IMR-90 (cell line): ENCODE results near the gene PRSS53. TPM values are rescaled to one million over a fixed set of nuclear protein-coding genes. Genes with fewer than 3 reads are reported as not detected.

Experiments used
- ATAC-seq: fragments of 200-7000 bp; cut with Tn5 transposase; 2 replicates; pipeline ENCODE4 v1.9.1; 2020; ENCODE audit warnings: low read depth, mild to moderate bottlenecking, moderate library complexity
- BruUV-seq: library from RNA; stranded (reverse); fragments of 400-500 nt; replicated peaks from 2 replicates; lab custom pipeline; 2021; lab: Mats Ljungman, UMichigan
- CTCF ChIA-PET: fragments of 300-600 bp; formaldehyde crosslinking; extraction: SDS; loops from one replicate; lab custom pipeline; 2021; ENCODE audit warnings: antibody characterized with exemption; lab: Yijun Ruan, JAX
- POLR2A ChIA-PET: fragments of 300-600 bp; sonication (Branson Sonifier 250); formaldehyde crosslinking; loops from one replicate; lab custom pipeline; 2022; ENCODE audit warnings: antibody characterized with exemption; ENCODE audit not compliant: unreplicated experiment; lab: Charles Lee
- DNase-seq: peaks from one replicate; pipeline ENCODE4 v3.0.0; 2013
- H2AFZ ChIP-seq: replicated peaks from 2 replicates; pipeline ENCODE3; 2013; ENCODE audit warnings: low read length, mild to moderate bottlenecking; ENCODE audit not compliant: poor library complexity
- H2AK5ac ChIP-seq: 2 replicates; pipeline ENCODE4 v1.6.1; 2013; ENCODE audit warnings: low read depth, low read length, inconsistent platforms
- H2AK9ac ChIP-seq: replicated peaks from 2 replicates; pipeline ENCODE3; 2013; ENCODE audit warnings: mild to moderate bottlenecking, low read depth, low read length, moderate library complexity; ENCODE audit not compliant: poor library complexity
- H2BK120ac ChIP-seq: 2 replicates; pipeline ENCODE4 v1.6.1; 2013; ENCODE audit warnings: low read depth, low read length, inconsistent platforms
- H2BK15ac ChIP-seq: 3 replicates; pipeline ENCODE4 v1.6.1; 2013; ENCODE audit warnings: low read depth, low read length, inconsistent platforms
- H2BK20ac ChIP-seq: 2 replicates; pipeline ENCODE4 v1.6.1; 2013; ENCODE audit warnings: low read depth, mild to moderate bottlenecking, inconsistent platforms, low read length, moderate library complexity
- H2BK5ac ChIP-seq: 2 replicates; pipeline ENCODE4 v1.6.1; 2013; ENCODE audit warnings: mild to moderate bottlenecking, low read depth, low read length, inconsistent platforms; ENCODE audit not compliant: poor library complexity, severe bottlenecking
- H3K14ac ChIP-seq: replicated peaks from 2 replicates; pipeline ENCODE4 v1.6.1; 2013; ENCODE audit warnings: low read depth, low read length, inconsistent platforms
- H3K18ac ChIP-seq: 2 replicates; pipeline ENCODE4 v1.6.1; 2013; ENCODE audit warnings: low read depth, low read length, control low read depth
- H3K23ac ChIP-seq: 2 replicates; pipeline ENCODE4 v1.6.1; 2013; ENCODE audit warnings: low read depth, low read length, inconsistent platforms
- H3K27ac ChIP-seq: 2 replicates; pipeline ENCODE4 v1.5.1; 2013; ENCODE audit warnings: mild to moderate bottlenecking, control low read depth, low read length; ENCODE audit not compliant: insufficient read depth
- H3K27me3 ChIP-seq: 2 replicates; pipeline ENCODE4 v1.6.1; 2013; ENCODE audit warnings: low read length; ENCODE audit not compliant: control insufficient read depth, insufficient read depth
- H3K36me3 ChIP-seq: 2 replicates; pipeline ENCODE4 v1.6.1; 2013; ENCODE audit warnings: low read length, mixed read lengths; ENCODE audit not compliant: control insufficient read depth, insufficient read depth
- H3K4ac ChIP-seq: 2 replicates; pipeline ENCODE4 v1.6.1; 2013; ENCODE audit warnings: low read depth, low read length, inconsistent platforms
- H3K4me1 ChIP-seq: 2 replicates; pipeline ENCODE4 v1.6.1; 2013; ENCODE audit warnings: low read length, mixed read lengths; ENCODE audit not compliant: control insufficient read depth, insufficient read depth
- H3K4me2 ChIP-seq: 2 replicates; pipeline ENCODE4 v1.6.1; 2013; ENCODE audit warnings: low read depth, mild to moderate bottlenecking, control low read depth, low read length, moderate library complexity
- H3K4me3 ChIP-seq: 2 replicates; pipeline ENCODE4 v1.5.1; 2013; ENCODE audit warnings: low read depth, mild to moderate bottlenecking, control low read depth, low read length, moderate library complexity; ENCODE audit not compliant: insufficient read depth
- H3K56ac ChIP-seq: 2 replicates; pipeline ENCODE4 v1.6.1; 2013; ENCODE audit warnings: low read length, inconsistent platforms; ENCODE audit not compliant: insufficient read depth; ENCODE audit errors: extremely low read depth
- H3K79me1 ChIP-seq, 2 experiments: 2 replicates each; pipeline ENCODE4 v1.6.1; 2013; ENCODE audit warnings: low read length in 2 of 2, inconsistent platforms in 1 of 2, low read depth in 1 of 2
- H3K9ac ChIP-seq: 2 replicates; pipeline ENCODE4 v1.6.1; 2013; ENCODE audit warnings: low read depth, low read length, control low read depth
- H3K9me1 ChIP-seq: 2 replicates; pipeline ENCODE4 v1.6.1; 2013; ENCODE audit warnings: low read length, inconsistent platforms; ENCODE audit not compliant: insufficient read depth
- H3K9me3 ChIP-seq: 2 replicates; pipeline ENCODE4 v1.6.1; 2013; ENCODE audit warnings: low read length; ENCODE audit not compliant: control insufficient read depth, insufficient read depth
- H4K20me1 ChIP-seq: 2 replicates; pipeline ENCODE4 v1.6.1; 2013; ENCODE audit warnings: low read length, inconsistent platforms; ENCODE audit not compliant: insufficient read depth
- H4K5ac ChIP-seq: 2 replicates; pipeline ENCODE4 v1.6.1; 2013; ENCODE audit warnings: mild to moderate bottlenecking, low read depth, low read length, control low read depth
- H4K8ac ChIP-seq, 2 experiments: 2 replicates each; pipeline ENCODE4 v1.6.1; 2013; ENCODE audit warnings: low read depth in 2 of 2, low read length in 2 of 2, control low read depth in 1 of 2, inconsistent platforms in 1 of 2
- H4K91ac ChIP-seq: 2 replicates; pipeline ENCODE4 v1.6.1; 2013; ENCODE audit warnings: low read depth, low read length, inconsistent platforms; ENCODE audit not compliant: insufficient read depth
- BHLHE40 ChIP-seq: fragments of 150-350 bp; IDR thresholded peaks from 2 replicates; pipeline ENCODE4 v1.6.1; 2016; ENCODE audit warnings: mild to moderate bottlenecking, low read depth, low read length
- ELK1 ChIP-seq: fragments of 150-350 bp; IDR thresholded peaks from 2 replicates; pipeline ENCODE4 v1.6.1; 2016; ENCODE audit warnings: low read depth, mild to moderate bottlenecking, low read length, moderate library complexity, borderline replicate concordance
- MXI1 ChIP-seq: IDR thresholded peaks from 2 replicates; pipeline ENCODE4 v1.6.1; 2012; ENCODE audit warnings: low read depth, mild to moderate bottlenecking, low read length, moderate library complexity, borderline replicate concordance
- NFE2L2 ChIP-seq: fragments of 150-350 bp; IDR thresholded peaks from 2 replicates; pipeline ENCODE4 v1.6.1; 2016; ENCODE audit warnings: low read depth, mild to moderate bottlenecking, low read length
- RAD21 ChIP-seq: IDR thresholded peaks from 2 replicates; pipeline ENCODE4 v1.6.1; 2012; ENCODE audit warnings: low read length, improper control_type of control experiment
- USF2 ChIP-seq: fragments of 150-350 bp; IDR thresholded peaks from 2 replicates; pipeline ENCODE4 v1.6.1; 2017; ENCODE audit warnings: mild to moderate bottlenecking, antibody characterized with exemption, low read length, low read depth
- WGBS, 2 experiments: methylation state at CpG; one replicate each; pipeline versions ENCODE4 v1.1.5 to v1.1.7; 2013; ENCODE audit warnings: missing lambda C conversion rate in 2 of 2; ENCODE audit not compliant: insufficient read length in 1 of 2; ENCODE audit errors: extremely low coverage in 2 of 2; 5-methylcytosine and 5-hydroxymethylcytosine counted together
- dilution Hi-C: fragments of 300-500 bp; cut with HindIII; formaldehyde crosslinking; loops from one replicate; pipeline ENCODE4 v1.14.3; 2018; ENCODE audit warnings: low sequenced_read_pairs; ENCODE audit not compliant: unreplicated experiment
- in situ Hi-C: fragments of 300-500 bp; cut with MboI; formaldehyde crosslinking; loops from 3 replicates; pipeline ENCODE4 v1.14.3; 2019; ENCODE audit warnings: low sequenced_read_pairs, inconsistent platforms, mixed read lengths
- intact Hi-C: fragments of 100-400 bp; cut with micrococcal nuclease; formaldehyde crosslinking; loops from 2 replicates; pipeline ENCODE4 v1.10.0; 2022
- polyA plus RNA-seq, 3 experiments: library from polyadenylated mRNA; depleted of rRNA; stranded (reverse); fragments of >200 nt; gene quantifications; 2 replicates each; pipeline ENCODE4 v1.2.3, GENCODE V29; 2012; ENCODE audit warnings: low replicate concordance in 1 of 3
- total RNA-seq: library from RNA; depleted of rRNA; stranded (reverse); fragments of >200 nt; gene quantifications from 2 replicates; pipeline ENCODE4 v1.2.3, GENCODE V29; 2012

PRSS53 gene
- total and polyA plus RNA-seq, 2 of the 4 experiments (the other 2 are of a cell fraction), result 0.72 to 5.9 TPM

GRCh38 chr16:31083556-31083955 is 5.2 kb downstream of the PRSS53 start:
- Histone ChIP-seq H2BK120ac (no peak overlapping the region), H4K8ac (no peak overlapping the region), H3K27me3 (no peaks in the 10 kb centered on the region), H3K56ac (no peak overlapping the region), H3K36me3 (peaks cover 71% of the 10 kb centered on the region), H4K5ac (no peak overlapping the region), H2BK15ac (no peak overlapping the region), H3K18ac (no peak overlapping the region), H2AK9ac (no peak overlapping the region), H3K9me1 (peaks cover 3% of the 10 kb centered on the region; the same call in 1 of the 2 replicates), H4K91ac (no peak overlapping the region), H3K9ac (no peak overlapping the region), H3K4me3 (no peak overlapping the region), H2AFZ (no peak overlapping the region), H3K27ac (no peak overlapping the region), H2BK5ac (no peak overlapping the region), H3K4ac (no peak overlapping the region), H4K20me1 (peaks cover 21% of the 10 kb centered on the region), H2AK5ac (no peak overlapping the region), H2BK20ac (no peak overlapping the region), H3K4me2 (no peak overlapping the region), H3K9me3 (no peaks in the 10 kb centered on the region), H3K4me1 (no peaks in the 10 kb centered on the region), H3K79me1 (peaks cover 14 to 48% of the 10 kb centered on the region in 2 experiments), H3K23ac (no peak overlapping the region), H3K14ac (no peak overlapping the region)
- BruUV-seq, result no TSS peak
- intact Hi-C loops (no loop called here), dilution Hi-C loops (no loop called here), in situ Hi-C loops (loop anchor here (10.0 kb wide), 1 partner anchor 99 kb away; the partner anchor contains the start of gene HSD3B7)
- TF ChIP-seq USF2 (no peak), ELK1 (no peak), NFE2L2 (no peak), MXI1 (no peak), RAD21 (no peak), BHLHE40 (no peak)
- DNase-seq (no peak), ATAC-seq (no peak)
- CTCF ChIA-PET, result no interaction called here
- no CpG with 5 or more reads among the region's 5 CpGs for WGBS, 2 experiments
- POLR2A ChIA-PET, result no interaction called here
